HG03457 (cell line): ENCODE measurements around the gene GRK3.
"Not testable (repeated sequence)": the region's sequence is repeated elsewhere in the genome, so short reads cannot be mapped to it uniquely, and the experiment has no call there.

ENCODE experiments used
- ATAC-seq: cut with Tn5 transposase; IDR thresholded peaks from one replicate; pipeline ENCODE4 v1.9.1; 2021; ENCODE audit warnings: moderate number of reproducible peaks; ENCODE audit not compliant: unreplicated experiment

GRK3 gene

DNA sequence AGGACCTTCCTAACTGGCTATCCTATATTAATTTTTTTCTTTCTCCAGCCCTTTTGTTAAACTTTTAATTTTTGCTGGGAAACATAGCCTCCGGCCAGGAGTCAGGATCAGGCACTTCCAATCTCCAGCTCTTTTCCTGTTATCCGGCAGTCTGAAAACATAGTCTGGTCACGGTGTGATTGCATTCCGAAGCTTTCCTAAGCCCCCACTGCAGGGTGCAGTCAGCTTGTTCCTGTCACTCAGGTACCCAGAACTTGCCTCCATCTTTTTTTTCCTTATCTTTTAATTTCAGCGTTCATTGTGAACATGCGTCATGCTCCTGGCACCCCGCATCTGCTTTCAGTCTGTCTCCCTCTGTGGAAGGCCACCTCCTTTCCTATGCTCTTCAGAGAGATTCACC is 59.4 kb downstream of the GRK3 start:
- ATAC-seq = no peak

DNA sequence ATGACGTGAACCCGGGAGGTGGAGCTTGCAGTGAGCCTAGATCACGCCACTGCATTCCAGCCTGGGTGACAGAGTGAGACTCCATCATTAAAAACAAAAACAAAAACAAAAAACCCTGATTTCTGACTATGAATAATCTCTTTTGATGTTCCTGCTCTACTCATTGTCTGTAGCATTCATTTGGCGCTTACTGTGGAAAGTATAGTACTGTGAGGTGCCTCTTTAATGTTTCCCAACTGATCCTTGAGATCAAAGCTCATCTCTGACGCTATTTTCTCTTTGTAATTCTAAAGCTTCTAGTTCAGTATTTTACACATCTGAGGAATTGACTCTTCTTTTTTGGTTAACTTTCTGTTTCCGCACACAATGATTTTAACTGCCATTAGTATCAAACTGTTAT is 60.0 kb downstream of the GRK3 start:
- ATAC-seq = no peak

DNA sequence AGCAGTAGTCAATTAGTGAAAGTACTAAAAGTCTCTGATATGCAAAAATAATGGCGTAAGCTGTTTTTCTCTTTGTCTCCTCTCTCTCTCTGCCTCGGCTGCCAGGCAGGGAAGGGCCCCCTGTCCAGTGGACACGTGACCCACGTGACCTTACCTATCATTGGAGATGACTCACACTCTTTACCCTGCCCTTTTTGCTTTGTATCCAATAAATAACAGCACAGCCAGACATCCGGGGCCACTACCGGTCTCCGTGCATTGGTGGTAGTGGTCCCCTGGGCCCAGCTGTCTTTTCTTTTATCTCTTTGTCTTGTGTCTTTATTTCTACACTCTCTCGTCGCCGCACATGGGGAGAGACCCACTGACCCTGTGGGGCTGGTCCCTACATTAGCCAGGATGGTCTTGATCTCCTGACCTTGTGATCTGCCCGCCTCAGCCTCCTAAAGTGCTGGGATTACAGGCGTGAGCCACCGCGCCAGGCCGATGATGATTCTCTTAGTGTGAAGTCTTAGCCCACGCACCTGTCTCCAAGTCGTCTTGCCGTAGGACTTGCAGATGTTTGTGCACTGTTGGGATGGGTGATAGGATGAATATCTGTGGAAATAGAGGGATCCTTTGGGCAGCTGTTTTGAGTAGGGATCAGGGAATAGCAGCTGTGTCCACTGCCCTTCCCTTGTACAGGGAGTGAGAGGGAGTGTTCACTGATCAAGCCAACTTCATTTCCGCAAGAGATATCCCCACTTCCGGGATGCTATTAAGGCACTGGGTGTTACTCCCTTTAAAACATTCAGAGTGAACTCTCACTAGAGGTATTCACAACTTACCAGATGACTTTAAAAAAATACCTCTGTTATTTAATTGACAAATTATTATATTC is 61.5 kb downstream of the GRK3 start:
- ATAC-seq = not testable (repeated sequence)

DNA sequence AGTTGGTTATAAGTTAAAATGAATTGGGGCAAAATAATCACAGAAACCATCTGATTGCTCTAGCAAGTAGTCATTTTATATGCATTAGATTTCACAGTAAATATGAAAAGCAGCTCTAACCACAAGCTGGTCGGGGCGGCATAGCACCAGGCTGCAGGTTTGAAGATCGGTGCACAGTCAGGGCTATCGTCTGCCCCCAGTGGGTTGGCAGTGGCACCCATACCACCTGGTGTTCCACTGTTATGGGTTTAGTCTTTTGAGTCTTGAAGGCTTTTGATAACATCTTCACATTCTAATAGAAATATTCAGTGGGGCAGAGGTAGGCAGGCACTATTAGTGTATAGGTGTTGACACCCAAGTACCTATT is 62.1 kb downstream of the GRK3 start:
- ATAC-seq = no peak

DNA sequence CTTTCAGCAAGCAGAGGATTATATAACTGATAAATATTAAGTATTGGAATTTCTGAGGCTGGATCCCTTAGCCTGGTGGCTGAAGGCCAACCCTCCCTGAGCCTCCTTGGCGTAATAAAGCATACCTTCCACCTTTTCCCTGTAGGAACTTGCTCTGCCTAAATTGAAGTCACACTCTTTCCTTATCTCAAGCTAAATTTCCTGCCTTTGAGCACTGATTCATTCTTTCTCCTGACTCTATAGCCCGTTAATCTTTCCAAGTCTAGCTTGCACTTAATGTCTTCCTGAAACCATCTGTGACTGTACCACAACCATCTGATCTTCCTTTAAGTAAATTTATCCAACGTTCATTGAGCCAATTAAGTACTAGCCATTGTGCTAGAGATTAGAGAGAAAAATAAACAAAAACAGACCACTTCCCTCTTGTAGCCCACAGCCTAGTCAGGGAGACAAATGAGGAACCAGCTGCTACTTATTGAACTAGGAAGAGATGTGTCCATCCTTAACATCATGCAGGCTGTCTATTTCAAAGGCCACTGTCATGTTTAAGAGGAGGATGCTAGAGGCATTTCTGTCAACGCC is 62.9 kb downstream of the GRK3 start:
- no peak for ATAC-seq

DNA sequence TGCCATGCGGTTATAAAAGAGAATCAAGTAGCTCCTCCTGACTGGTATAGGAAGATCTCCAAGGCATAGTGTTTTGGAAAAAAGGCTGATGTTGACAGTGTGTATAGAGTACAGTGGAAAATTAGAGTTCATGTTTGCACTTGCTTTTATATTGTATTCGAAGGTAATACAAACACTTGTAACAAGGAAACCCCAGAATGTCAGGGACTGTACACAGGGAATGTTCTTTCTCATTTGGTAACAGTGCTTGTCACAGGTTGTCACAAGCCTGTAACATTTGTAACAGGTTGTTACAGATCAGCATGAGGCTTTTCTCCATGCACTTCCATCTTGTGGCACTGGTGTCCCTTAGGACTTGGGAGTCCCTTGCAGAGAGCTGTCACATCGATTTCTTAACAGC is 64.0 kb downstream of the GRK3 start:
- no peak for ATAC-seq

DNA sequence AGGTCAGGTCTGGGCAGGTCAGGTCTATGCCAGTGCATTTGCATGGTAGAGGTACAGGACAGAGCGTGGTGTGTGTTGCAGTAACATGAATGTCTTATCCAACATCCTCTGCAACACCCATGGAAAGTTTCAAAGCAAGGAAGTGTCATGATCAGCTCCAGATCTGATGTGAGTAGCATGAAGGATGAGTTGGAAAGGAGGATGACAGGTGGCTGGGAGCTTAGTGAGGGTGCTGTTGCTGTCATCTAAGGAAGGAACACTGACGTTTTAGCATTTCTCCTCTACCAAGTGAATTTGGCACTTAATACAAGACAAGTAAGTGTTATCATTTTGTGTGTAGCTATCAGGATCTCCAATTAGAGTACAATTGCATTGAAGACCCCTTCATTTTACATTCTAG is 65.1 kb downstream of the GRK3 start:
- ATAC-seq = no peak

DNA sequence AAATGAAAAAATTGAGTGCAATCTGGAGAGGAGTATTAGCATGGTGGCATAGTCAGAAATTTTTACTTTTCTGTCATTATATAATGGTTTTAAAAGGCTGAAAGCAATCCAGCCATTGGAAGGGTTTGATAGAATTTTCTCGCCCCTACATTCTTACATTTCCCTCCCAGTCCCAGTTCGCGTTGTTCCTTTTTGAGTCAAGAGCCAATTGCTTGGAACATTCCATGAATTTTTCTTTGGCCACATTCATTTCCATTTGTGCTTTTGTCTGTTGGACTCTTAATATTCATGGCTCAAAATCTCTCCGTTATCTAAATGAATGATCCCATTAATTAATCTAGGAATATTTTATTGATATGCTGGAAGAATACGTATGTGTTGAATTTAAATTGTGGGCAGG is 66.0 kb downstream of the GRK3 start:
- no peak for ATAC-seq

DNA sequence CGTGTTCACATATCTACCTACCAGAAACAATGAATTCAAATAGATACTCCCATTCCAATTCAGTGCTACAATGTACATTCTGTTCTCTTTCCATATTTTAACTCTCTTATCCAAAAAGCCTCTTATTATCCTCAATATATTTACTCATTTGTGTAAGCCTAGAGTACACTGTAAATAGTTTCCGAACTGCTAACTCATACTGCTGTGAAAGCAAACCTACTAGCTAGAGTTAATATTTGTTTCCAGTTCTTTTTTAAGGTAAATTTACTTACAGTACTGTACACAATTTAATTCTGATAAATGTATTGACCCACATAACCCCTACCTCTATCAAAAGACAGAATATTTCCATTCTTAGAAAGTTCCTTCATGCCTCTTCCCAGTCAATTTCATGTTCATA is 71.8 kb downstream of the GRK3 start:
- ATAC-seq = no peak

DNA sequence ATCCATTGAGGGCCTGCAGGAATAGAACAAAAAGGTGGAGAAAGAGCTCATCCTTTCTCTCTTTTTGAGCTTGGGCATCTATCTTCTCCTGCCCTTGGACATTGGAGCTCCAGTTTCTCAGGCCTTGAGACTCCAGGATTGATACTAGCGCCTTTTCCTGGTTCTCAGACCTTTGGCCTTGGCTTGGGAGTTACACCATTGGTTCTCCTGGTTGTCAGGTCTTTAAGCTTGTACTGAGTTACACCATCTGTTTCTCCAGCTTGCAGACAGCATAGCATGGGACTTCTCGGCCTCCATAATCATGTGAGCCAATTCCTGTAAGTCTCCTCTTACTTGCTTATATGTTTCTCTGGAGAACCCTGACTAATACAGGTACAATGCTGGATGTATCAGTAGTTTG is 72.6 kb downstream of the GRK3 start:
- no peak for ATAC-seq

DNA sequence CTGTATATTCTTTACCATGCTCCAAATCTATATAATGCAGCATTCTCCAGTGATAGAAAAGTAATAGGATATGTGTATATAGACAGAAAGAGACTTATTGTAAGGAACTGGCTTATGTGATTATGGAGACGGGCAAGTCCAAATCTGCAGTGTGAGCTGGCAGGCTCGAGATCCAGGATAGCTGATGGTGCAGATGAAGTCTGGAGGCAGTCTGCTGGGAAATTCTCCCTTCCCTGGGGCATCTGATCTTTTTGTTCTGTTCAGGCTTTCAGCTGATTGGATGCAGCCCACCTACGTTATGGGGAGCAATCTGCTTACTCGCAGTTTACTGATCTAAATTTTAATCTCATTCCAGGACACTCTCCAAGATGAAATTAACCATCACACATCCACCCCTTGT is 73.2 kb downstream of the GRK3 start:
- ATAC-seq = no peak

DNA sequence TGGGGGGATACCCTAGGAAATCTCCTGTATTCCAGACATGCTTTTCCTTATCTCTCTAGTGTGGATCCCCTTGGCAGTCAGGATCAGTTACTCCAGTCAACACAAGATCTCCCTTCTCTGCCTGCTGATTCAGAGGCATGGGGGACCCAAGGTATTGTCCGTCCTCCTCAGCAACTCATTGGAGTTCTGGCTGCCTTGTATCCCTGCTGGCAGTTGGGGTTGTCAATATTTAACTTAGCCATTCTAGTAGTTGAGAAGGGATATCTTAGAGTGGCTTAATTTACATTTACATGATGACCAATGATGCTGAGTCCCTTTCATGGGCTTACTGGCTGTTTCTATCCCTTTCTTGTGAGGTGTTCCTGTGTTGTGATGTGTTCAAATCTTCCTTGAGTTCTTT is 74.2 kb downstream of the GRK3 start:
- no peak for ATAC-seq

DNA sequence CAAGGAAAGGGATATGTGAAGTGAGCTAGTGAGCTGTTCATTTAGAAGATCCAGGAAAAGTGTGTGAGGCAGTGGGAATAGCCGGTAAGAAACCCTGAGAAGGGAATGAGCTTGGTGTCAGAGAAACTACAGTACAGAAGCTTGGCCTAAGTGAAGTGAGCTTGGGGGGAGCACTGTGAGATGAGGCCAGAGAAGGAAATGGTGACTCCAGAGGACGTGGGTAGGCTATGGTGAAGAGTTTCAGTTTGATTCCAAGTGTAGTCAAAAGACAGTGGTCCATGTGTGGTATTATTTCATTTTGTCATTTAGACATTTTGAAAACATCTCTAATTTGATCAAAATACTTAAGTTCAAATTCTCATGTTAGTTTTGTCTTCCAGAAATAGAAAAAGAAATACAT is 77.2 kb downstream of the GRK3 start:
- ATAC-seq = no peak

DNA sequence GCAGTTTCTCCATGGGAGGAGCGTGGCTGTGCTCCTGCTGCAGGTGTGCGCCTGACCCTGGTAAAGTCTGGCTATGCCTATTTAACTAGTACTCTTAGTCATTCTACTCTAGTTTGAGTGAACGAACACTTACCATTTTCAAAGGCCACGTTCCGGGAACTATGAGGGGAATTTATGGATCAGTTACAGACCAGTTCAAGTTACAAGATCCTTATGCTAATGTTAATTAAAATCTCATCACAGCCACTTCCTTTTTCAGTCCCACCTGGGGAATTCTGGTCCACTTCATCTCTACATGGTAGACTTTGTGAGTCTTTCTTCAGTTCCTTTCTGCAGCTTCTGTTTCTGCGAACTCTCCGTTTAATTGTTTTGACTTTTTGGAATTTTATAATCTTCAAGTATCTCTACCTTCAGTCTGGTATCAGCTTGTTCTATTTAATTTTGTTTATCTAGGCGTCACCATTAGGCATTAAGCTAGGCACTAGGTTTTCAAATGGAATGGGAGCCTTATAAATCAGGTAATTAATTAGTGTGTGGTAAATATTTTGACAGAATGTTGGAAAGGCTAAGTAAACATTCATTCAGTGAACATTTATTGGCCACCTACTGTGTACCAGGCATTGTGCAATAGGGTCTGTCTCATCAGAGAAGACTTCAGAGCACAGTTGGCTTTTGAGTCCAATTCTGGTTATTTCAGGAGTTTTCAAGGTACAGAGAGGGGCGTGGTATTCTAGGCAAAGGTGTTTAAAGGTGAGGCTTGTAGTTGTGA is 78.9 kb downstream of the GRK3 start:
- ATAC-seq = no peak

DNA sequence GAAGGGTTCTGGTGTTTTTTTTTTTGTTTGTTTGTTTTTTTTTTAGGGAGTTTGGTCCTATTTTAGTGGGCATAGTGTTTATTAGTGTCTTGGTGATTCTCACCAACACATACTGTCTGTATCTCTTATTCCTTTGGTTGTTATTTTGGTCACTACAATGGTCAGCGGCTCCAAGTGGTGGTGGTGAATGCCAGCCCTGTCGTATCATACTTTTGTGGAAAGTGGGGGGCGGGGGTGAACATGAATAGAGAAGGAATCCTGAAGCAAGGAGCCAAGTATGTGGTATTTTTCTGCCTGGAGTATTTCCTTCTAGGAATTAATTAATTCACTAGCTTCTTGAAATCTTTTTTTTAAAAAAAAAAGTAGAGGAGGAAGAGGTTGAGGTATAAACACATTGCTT is 79.6 kb downstream of the GRK3 start:
- no peak for ATAC-seq

DNA sequence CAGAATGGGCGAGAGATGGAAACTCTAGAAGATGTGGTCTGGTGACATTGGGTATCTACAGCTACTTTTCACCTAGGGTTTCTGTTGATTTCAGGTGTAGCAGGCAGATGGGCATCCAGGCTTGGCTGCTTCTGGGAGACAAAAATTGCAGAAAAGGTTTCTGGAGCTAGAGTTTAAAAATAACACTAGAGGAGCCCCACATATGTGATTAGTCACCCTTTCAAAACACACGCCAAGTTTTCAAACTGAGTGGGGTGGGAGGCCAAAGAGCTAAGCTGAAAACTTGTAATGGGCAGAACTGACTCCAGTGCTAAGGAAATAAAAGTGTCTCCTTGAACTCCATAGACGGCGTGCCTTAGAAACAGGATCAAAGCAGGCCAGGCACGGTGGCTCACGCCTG is 80.8 kb downstream of the GRK3 start:
- no peak for ATAC-seq

DNA sequence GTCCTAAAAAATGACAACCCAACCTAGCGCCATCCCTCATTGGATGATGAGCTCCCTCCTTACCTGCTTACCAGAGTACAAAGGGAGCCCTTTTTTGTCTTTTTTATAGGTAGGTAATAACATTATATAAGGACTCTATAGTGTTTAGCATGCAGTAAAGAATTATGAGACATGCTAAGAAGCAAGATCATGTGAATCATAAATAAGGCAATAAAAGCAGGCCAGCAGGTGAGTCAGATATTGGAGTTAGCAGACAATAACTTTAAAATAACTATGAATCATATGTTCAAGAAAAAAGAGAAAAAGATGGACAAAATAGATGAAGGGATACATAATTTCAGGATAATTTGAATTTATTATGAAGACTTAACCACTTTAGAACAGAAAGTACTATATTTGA is 81.5 kb downstream of the GRK3 start:
- no peak for ATAC-seq

DNA sequence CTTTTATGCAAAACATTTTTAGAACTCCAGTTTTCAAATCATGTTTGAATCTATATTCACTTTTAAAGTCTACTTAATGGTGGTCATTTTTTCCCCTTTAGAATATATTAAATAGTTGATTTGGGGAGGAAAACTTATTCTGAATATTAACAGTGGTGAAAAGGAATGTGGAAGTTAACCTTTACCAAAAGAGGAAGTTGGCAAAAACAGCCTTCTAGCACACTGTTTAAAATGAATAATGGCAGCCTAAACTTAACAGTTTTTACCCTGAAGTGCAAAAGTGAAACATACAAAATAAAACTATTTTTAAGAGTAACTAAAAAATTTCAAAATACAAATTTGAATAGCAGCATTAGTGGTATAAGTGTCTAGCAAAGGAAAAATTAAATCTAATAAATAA is 86.4 kb downstream of the GRK3 start:
- no peak for ATAC-seq

DNA sequence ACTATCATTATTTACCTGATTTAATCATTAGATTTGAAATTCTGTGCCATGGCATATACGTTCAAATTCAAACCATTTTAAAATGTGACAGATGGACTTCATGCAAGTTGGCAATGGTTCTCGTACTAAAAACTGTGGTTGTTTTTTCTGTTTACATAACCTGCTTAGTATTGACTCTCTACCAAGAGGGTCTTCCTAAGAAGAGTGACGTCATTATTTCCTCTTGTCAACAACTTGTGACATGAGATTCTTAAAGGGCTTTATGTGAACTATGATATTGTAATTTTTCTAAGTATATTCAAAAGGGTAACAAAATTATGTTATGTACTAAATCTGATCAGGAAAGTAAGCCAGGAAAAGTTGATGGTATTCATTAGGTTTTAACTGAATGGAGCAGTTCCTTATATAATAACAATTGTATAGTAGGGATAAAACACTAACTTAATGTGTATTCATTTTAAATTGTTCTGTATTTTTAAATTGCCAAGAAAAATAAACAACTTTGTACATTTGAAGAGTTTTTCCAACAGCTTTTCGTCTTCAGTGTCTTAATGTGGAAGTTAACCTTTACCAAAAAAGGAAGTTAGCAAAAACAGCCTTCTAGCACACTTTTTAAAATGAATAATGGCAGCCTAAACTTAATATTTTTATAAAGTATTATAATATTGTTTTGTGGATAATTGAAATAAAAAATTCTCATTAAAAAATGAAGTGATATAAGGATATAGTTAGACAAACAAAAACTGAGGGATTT is 87.0 kb downstream of the GRK3 start:
- no peak for ATAC-seq

DNA sequence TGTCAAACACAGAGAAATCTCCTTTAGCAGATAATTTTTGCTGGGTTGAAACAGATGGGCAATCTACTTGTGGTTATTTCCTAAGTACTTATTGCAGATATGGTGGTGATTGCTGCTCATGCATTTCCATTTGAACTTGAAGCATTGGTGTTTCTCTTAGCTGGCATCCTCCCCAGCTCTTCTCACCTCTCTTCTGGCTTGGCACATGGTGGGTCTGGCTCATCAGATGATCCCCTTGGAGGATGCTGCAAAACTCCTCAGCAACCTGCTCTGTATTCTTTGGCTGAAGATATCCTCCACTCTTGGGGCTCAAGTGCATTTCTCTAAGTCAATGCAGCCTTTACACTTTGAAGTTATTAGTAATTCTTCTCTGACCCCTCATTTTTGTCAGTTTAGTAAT is 90.2 kb downstream of the GRK3 start:
- no peak for ATAC-seq

DNA sequence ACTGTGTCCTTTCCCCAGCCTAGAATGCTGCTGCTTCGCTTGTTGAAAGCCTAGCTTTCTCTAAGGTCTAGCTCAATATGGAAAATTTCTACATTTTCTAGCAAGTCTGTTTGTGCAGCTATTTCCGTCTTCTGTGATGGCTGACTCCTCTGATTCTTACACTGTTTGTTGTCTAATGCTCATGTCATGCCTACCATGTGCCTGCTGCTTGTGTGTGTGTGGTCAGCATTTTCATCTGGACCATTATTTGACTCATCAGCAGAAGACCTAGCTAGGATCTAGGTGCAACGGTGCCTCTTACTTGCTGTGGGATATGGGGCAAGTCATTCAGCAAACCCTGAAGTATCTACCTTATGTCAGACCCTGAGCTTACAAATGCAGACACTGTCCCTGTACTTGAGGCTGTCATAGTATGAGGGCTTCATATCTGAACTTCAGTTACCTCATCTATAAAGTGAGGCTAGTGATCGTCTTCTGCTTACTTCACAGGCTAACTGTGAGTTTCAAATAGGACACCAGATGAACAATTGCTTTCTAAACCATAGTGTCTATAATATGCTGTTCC is 91.0 kb downstream of the GRK3 start:
- no peak for ATAC-seq
